Effector memory CD4-positive, alpha-beta T cell (primary cell): ENCODE data around the gene EWSR1.

Experiments
- DNase-seq, 3 donors: peaks; one replicate each; pipeline ENCODE4 v3.0.0-alpha.2; 2020
- H3K27ac ChIP-seq: 2 replicates; pipeline ENCODE4 v1.7.0; 2013; ENCODE audit warnings: mild to moderate bottlenecking, low read length, moderate library complexity; ENCODE audit not compliant: insufficient read depth, poor library complexity, severe bottlenecking
- H3K27me3 ChIP-seq: replicated peaks from 2 replicates; pipeline ENCODE4 v1.7.0; 2013; ENCODE audit warnings: mild to moderate bottlenecking, low read length; ENCODE audit not compliant: insufficient read depth, control insufficient read depth, poor library complexity, severe bottlenecking
- H3K36me3 ChIP-seq: 2 replicates; pipeline ENCODE4 v1.7.0; 2013; ENCODE audit warnings: mild to moderate bottlenecking, low read length, moderate library complexity; ENCODE audit not compliant: control insufficient read depth, insufficient read depth
- H3K4me1 ChIP-seq: 2 replicates; pipeline ENCODE4 v1.7.0; 2013; ENCODE audit warnings: low read length, mild to moderate bottlenecking; ENCODE audit not compliant: control insufficient read depth, insufficient read depth, poor library complexity, severe bottlenecking
- H3K4me3 ChIP-seq: 2 replicates; pipeline ENCODE4 v1.7.0; 2013; ENCODE audit warnings: low read length, low read depth, mild to moderate bottlenecking; ENCODE audit not compliant: insufficient read depth, poor library complexity, severe bottlenecking
- H3K9me3 ChIP-seq: 2 replicates; pipeline ENCODE4 v1.7.0; 2013; ENCODE audit warnings: mild to moderate bottlenecking, low read length, moderate library complexity; ENCODE audit not compliant: control insufficient read depth

The EWSR1 gene

GRCh38 chr22:29319072-29319471 lies 51.0 kb downstream of the EWSR1 start:
- peaks cover 2% of the 10 kb centered on the region for H3K27me3 ChIP-seq
- H3K9me3 ChIP-seq: no peaks in the 10 kb centered on the region
- H3K36me3 ChIP-seq: no peaks in the 10 kb centered on the region
- no peak overlapping the region for H3K27ac ChIP-seq
- H3K4me1 ChIP-seq: peaks cover 12% of the 10 kb centered on the region
- DNase-seq: no peak
- H3K4me3 ChIP-seq: no peak overlapping the region

- no peak overlapping the region for H3K27ac ChIP-seq
- H3K9me3 ChIP-seq: no peaks in the 10 kb centered on the region
- H3K4me1 ChIP-seq: peaks cover 3% of the 10 kb centered on the region
- DNase-seq: no peak
- no peaks in the 10 kb centered on the region for H3K27me3 ChIP-seq
- H3K4me3 ChIP-seq: no peak overlapping the region
- H3K36me3 ChIP-seq: no peaks in the 10 kb centered on the region
Observed at GRCh38 chr22:29320546-29320945, 52.5 kb downstream of the EWSR1 start.

GRCh38 chr22:29323641-29324040 lies 55.6 kb downstream of the EWSR1 start:
- Histone ChIP-seq H3K27ac (no peak overlapping the region), H3K4me3 (no peak overlapping the region), H3K4me1 (no peaks in the 10 kb centered on the region), H3K36me3 (peaks cover 14% of the 10 kb centered on the region), H3K27me3 (no peaks in the 10 kb centered on the region), H3K9me3 (no peaks in the 10 kb centered on the region)
- no peak for DNase-seq

GRCh38 chr22:29325356-29325755 lies 57.3 kb downstream of the EWSR1 start:
- H3K4me3 ChIP-seq: no peak overlapping the region
- H3K27me3 ChIP-seq: no peaks in the 10 kb centered on the region
- peaks cover 26% of the 10 kb centered on the region for H3K36me3 ChIP-seq
- H3K27ac ChIP-seq: no peak overlapping the region
- no peak for DNase-seq
- H3K9me3 ChIP-seq: no peaks in the 10 kb centered on the region
- H3K4me1 ChIP-seq: no peaks in the 10 kb centered on the region

- H3K4me1 ChIP-seq: no peaks in the 10 kb centered on the region
- H3K9me3 ChIP-seq: no peaks in the 10 kb centered on the region
- no peak overlapping the region for H3K27ac ChIP-seq
- no peaks in the 10 kb centered on the region for H3K27me3 ChIP-seq
- peaks cover 31% of the 10 kb centered on the region for H3K36me3 ChIP-seq
- no peak for DNase-seq
- no peak overlapping the region for H3K4me3 ChIP-seq
Observed at GRCh38 chr22:29325785-29326315, 57.8 kb downstream of the EWSR1 start.

- peaks cover 37% of the 10 kb centered on the region for H3K36me3 ChIP-seq
- H3K4me1 ChIP-seq: no peaks in the 10 kb centered on the region
- H3K27me3 ChIP-seq: no peaks in the 10 kb centered on the region
- no peak overlapping the region for H3K4me3 ChIP-seq
- no peaks in the 10 kb centered on the region for H3K9me3 ChIP-seq
- H3K27ac ChIP-seq: no peak overlapping the region
- no peak for DNase-seq
Observed at GRCh38 chr22:29326481-29326880, 58.4 kb downstream of the EWSR1 start.

GRCh38 chr22:29327089-29327764 lies 59.2 kb downstream of the EWSR1 start:
- H3K4me1 ChIP-seq: no peaks in the 10 kb centered on the region
- H3K27me3 ChIP-seq: no peaks in the 10 kb centered on the region
- DNase-seq: no peak
- H3K9me3 ChIP-seq: no peaks in the 10 kb centered on the region
- H3K36me3 ChIP-seq: peaks cover 41% of the 10 kb centered on the region
- no peak overlapping the region for H3K27ac ChIP-seq
- no peak overlapping the region for H3K4me3 ChIP-seq

GRCh38 chr22:29328055-29328454 lies 60.0 kb downstream of the EWSR1 start:
- Histone ChIP-seq H3K27ac (no peak overlapping the region), H3K9me3 (no peaks in the 10 kb centered on the region), H3K36me3 (peaks cover 41% of the 10 kb centered on the region), H3K27me3 (no peaks in the 10 kb centered on the region), H3K4me3 (no peak overlapping the region), H3K4me1 (no peaks in the 10 kb centered on the region)
- no peak for DNase-seq

GRCh38 chr22:29328566-29329500 lies 60.8 kb downstream of the EWSR1 start:
- H3K4me3 ChIP-seq: no peak overlapping the region
- H3K27me3 ChIP-seq: no peaks in the 10 kb centered on the region
- no peak for DNase-seq
- no peaks in the 10 kb centered on the region for H3K4me1 ChIP-seq
- H3K36me3 ChIP-seq: peaks cover 41% of the 10 kb centered on the region
- no peak overlapping the region for H3K27ac ChIP-seq
- no peaks in the 10 kb centered on the region for H3K9me3 ChIP-seq

GRCh38 chr22:29329581-29329980 lies 61.5 kb downstream of the EWSR1 start:
- no peaks in the 10 kb centered on the region for H3K27me3 ChIP-seq
- no peaks in the 10 kb centered on the region for H3K4me1 ChIP-seq
- no peaks in the 10 kb centered on the region for H3K9me3 ChIP-seq
- H3K27ac ChIP-seq: no peak overlapping the region
- DNase-seq: no peak
- peaks cover 47% of the 10 kb centered on the region for H3K36me3 ChIP-seq
- H3K4me3 ChIP-seq: no peak overlapping the region
